GM23248 (cell line): ENCODE measurements around the gene ZMYM2. TPM values are rescaled to one million over a fixed set of nuclear protein-coding genes. Genes with fewer than 3 reads are reported as not detected.

Experiments
- DNase-seq: peaks from one replicate; pipeline ENCODE4 v3.0.0-alpha.2; 2015
- H2AFZ ChIP-seq: fragments of 200-600 bp; sonication (generic); 2 replicates; pipeline ENCODE4 v1.6.1; 2016; ENCODE audit warnings: antibody characterized with exemption
- H3F3A ChIP-seq: fragments of 200-600 bp; sonication (generic); 2 replicates; pipeline ENCODE4 v1.6.1; 2016; ENCODE audit warnings: mild to moderate bottlenecking, antibody characterized with exemption, mixed run types; ENCODE audit not compliant: insufficient read depth
- H3K27ac ChIP-seq: fragments of 200-600 bp; sonication (generic); 2 replicates; pipeline ENCODE4 v1.5.1; 2016; ENCODE audit warnings: mild to moderate bottlenecking
- H3K27me3 ChIP-seq: fragments of 200-600 bp; sonication (generic); replicated peaks from 2 replicates; pipeline ENCODE4 v1.6.1; 2016; ENCODE audit warnings: mild to moderate bottlenecking; ENCODE audit not compliant: insufficient read depth
- H3K36me3 ChIP-seq: fragments of 200-600 bp; sonication (generic); 2 replicates; pipeline ENCODE4 v1.6.1; 2016; ENCODE audit warnings: low read depth, mild to moderate bottlenecking
- H3K4me1 ChIP-seq: fragments of 200-600 bp; sonication (generic); 2 replicates; pipeline ENCODE4 v1.6.1; 2016; ENCODE audit warnings: mild to moderate bottlenecking; ENCODE audit not compliant: insufficient read depth
- H3K4me2 ChIP-seq: fragments of 200-600 bp; sonication (generic); one replicate; pipeline ENCODE4 v1.6.1; 2016; ENCODE audit warnings: mild to moderate bottlenecking; ENCODE audit not compliant: unreplicated experiment
- H3K4me3 ChIP-seq: fragments of 200-600 bp; sonication (generic); 2 replicates; pipeline ENCODE4 v1.5.1; 2016; ENCODE audit warnings: mild to moderate bottlenecking
- H3K79me2 ChIP-seq: fragments of 200-600 bp; sonication (generic); 2 replicates; pipeline ENCODE4 v1.6.1; 2016; ENCODE audit warnings: mild to moderate bottlenecking; ENCODE audit not compliant: insufficient read depth
- H3K9ac ChIP-seq: fragments of 200-600 bp; sonication (generic); 2 replicates; pipeline ENCODE4 v1.6.1; 2016; ENCODE audit warnings: mild to moderate bottlenecking
- H3K9me2 ChIP-seq: fragments of 200-600 bp; sonication (generic); 2 replicates; pipeline ENCODE4 v1.6.1; 2016; ENCODE audit warnings: mixed run types, mild to moderate bottlenecking, moderate library complexity; ENCODE audit not compliant: insufficient read depth
- H3K9me3 ChIP-seq: fragments of 200-600 bp; sonication (generic); one replicate; pipeline ENCODE4 v1.6.1; 2017; ENCODE audit warnings: low read depth
- H4K20me1 ChIP-seq: fragments of 200-600 bp; sonication (generic); 2 replicates; pipeline ENCODE4 v1.6.0; 2016; ENCODE audit not compliant: insufficient read depth
- EZH2 ChIP-seq: fragments of 200-600 bp; sonication (generic); IDR thresholded peaks from 2 replicates; pipeline ENCODE4 v1.6.1; 2018; ENCODE audit warnings: antibody characterized with exemption, mild to moderate bottlenecking; ENCODE audit not compliant: insufficient read depth, poor library complexity, severe bottlenecking
- EZH2phosphoT487 ChIP-seq: fragments of 200-600 bp; sonication (generic); IDR thresholded peaks from 2 replicates; pipeline ENCODE4 v1.6.1; 2018; ENCODE audit warnings: antibody characterized with exemption, moderate library complexity, mild to moderate bottlenecking, low read depth; ENCODE audit not compliant: insufficient read depth
- WGBS, 2 experiments: methylation state at CpG; one replicate each; pipeline ENCODE4 v1.1.6; 2015 to 2017; ENCODE audit warnings: low lambda C conversion rate in 2 of 2, low coverage in 1 of 2; ENCODE audit errors: missing lambda C conversion rate in 2 of 2; 5-methylcytosine and 5-hydroxymethylcytosine counted together
- in situ Hi-C: fragments of 300-500 bp; cut with MboI; formaldehyde crosslinking; loops from 2 replicates; pipeline ENCODE4 v1.15.0; 2020
- polyA plus RNA-seq: library from polyadenylated mRNA; unstranded; fragments of >200 nt; fragmentation: Nextera tagmentation; extraction: Ambion mirVana; gene quantifications from 2 replicates; pipeline ENCODE4 v1.2.1, GENCODE V29; 2016
- total RNA-seq: library from RNA; depleted of rRNA; stranded (reverse); fragments of >200 nt; shearing (Covaris generic); gene quantifications from 2 replicates; pipeline ENCODE4 v1.2.3, GENCODE V29; 2014

ZMYM2 gene
- total and polyA plus RNA-seq, 2 experiments from 2014 or later = 14.9 to 35.0 TPM

GRCh38 chr13:20074966-20075365 lies 116.4 kb downstream of the ZMYM2 start:
- H2AFZ ChIP-seq = no peak overlapping the region
- H3K9ac ChIP-seq = no peak overlapping the region
- no peaks in the 10 kb centered on the region for H4K20me1 ChIP-seq
- H3K4me1 ChIP-seq = no peaks in the 10 kb centered on the region
- in situ Hi-C loops = no loop called here
- no peaks in the 10 kb centered on the region for H3K9me2 ChIP-seq
- H3K27ac ChIP-seq = no peak overlapping the region
- no peak overlapping the region for H3K4me2 ChIP-seq
- H3K9me3 ChIP-seq = no peaks in the 10 kb centered on the region
- no peaks in the 10 kb centered on the region for H3K27me3 ChIP-seq
- H3F3A ChIP-seq = no peaks in the 10 kb centered on the region
- no peak for DNase-seq
- H3K4me3 ChIP-seq = no peak overlapping the region
- WGBS, 2 experiments = 92 to 98% methylated on average over 1 of the region's 1 CpG
- peaks cover 28% of the 10 kb centered on the region for H3K36me3 ChIP-seq
- TF ChIP-seq EZH2 (no peak), EZH2phosphoT487 (no peak)
- H3K79me2 ChIP-seq = peaks cover 7% of the 10 kb centered on the region; the same call in 1 of the 2 replicates

GRCh38 chr13:20077086-20077485 lies 118.6 kb downstream of the ZMYM2 start:
- no peak overlapping the region for H2AFZ ChIP-seq
- in situ Hi-C loops = no loop called here
- WGBS, 2 experiments = 53 to 65% methylated on average over 2 of the region's 2 CpGs
- TF ChIP-seq EZH2phosphoT487 = no peak
- TF ChIP-seq EZH2 = no peak
- no peaks in the 10 kb centered on the region for H3K9me3 ChIP-seq
- H3K9me2 ChIP-seq = no peaks in the 10 kb centered on the region
- peaks cover 12% of the 10 kb centered on the region; the same call in 1 of the 2 replicates for H3K79me2 ChIP-seq
- no peaks in the 10 kb centered on the region for H3K4me1 ChIP-seq
- H3K9ac ChIP-seq = no peak overlapping the region
- H3K27ac ChIP-seq = no peak overlapping the region
- no peaks in the 10 kb centered on the region for H3F3A ChIP-seq
- no peak for DNase-seq
- peaks cover 30% of the 10 kb centered on the region for H3K36me3 ChIP-seq
- H3K4me2 ChIP-seq = no peak overlapping the region
- H3K27me3 ChIP-seq = no peaks in the 10 kb centered on the region
- no peak overlapping the region for H3K4me3 ChIP-seq
- no peaks in the 10 kb centered on the region for H4K20me1 ChIP-seq

GRCh38 chr13:20080377-20081164 lies 122.0 kb downstream of the ZMYM2 start:
- Histone ChIP-seq H3K27me3 (no peaks in the 10 kb centered on the region), H3F3A (no peaks in the 10 kb centered on the region), H2AFZ (no peak overlapping the region), H3K79me2 (0 out of 2 replicates have a peak, but pooled peaks cover 7% of the 10 kb centered on the region), H3K27ac (no peak overlapping the region), H4K20me1 (no peaks in the 10 kb centered on the region), H3K9me3 (no peaks in the 10 kb centered on the region), H3K36me3 (peaks cover 45% of the 10 kb centered on the region; the same call in 1 of the 2 replicates), H3K4me3 (no peak overlapping the region), H3K9me2 (no peaks in the 10 kb centered on the region), H3K4me1 (no peaks in the 10 kb centered on the region), H3K4me2 (no peak overlapping the region), H3K9ac (no peak overlapping the region)
- in situ Hi-C loops = no loop called here
- no peak for DNase-seq
- TF ChIP-seq EZH2phosphoT487 (no peak), EZH2 (no peak)
- 91 to 94% methylated on average over 7 of the region's 7 CpGs for WGBS, 2 experiments

GRCh38 chr13:20090349-20090748 lies 131.8 kb downstream of the ZMYM2 start:
- no peaks in the 10 kb centered on the region for H3K9me3 ChIP-seq
- DNase-seq = peak; percentile 38
- no peaks in the 10 kb centered on the region for H3K79me2 ChIP-seq
- H3K4me1 ChIP-seq = no peaks in the 10 kb centered on the region
- H3K27ac ChIP-seq = no peak overlapping the region
- in situ Hi-C loops = no loop called here
- H3K36me3 ChIP-seq = peaks cover 18% of the 10 kb centered on the region
- peaks cover 24% of the 10 kb centered on the region for H3F3A ChIP-seq
- H2AFZ ChIP-seq = no peak overlapping the region
- TF ChIP-seq EZH2phosphoT487 = no peak
- no peak for TF ChIP-seq EZH2
- no peak overlapping the region for H3K4me3 ChIP-seq
- H3K9ac ChIP-seq = no peak overlapping the region
- no peaks in the 10 kb centered on the region for H4K20me1 ChIP-seq
- no peaks in the 10 kb centered on the region for H3K27me3 ChIP-seq
- H3K9me2 ChIP-seq = no peaks in the 10 kb centered on the region
- H3K4me2 ChIP-seq = no peak overlapping the region
- WGBS, 2 experiments = 62% methylated on average over 1 of the region's 1 CpG
